Activated CD4-positive, alpha-beta T cell treated with anti-CD3 and anti-CD28 coated beads, Interleukin-2, Interleukin-4, amounts not matched to agents 100 ng/mL and 50 ng/mL, durations not matched to agents 16 hours and 8 hours (primary cell): ENCODE results near the gene CAMTA1.
"Not testable (repeated sequence)": the region's sequence is repeated elsewhere in the genome, so short reads cannot be mapped to it uniquely, and the experiment has no call there.

ENCODE experiments used
- DNase-seq: peaks from one replicate; pipeline ENCODE4 v3.0.0-alpha.2; 2020; ENCODE audit warnings: low spot score

CAMTA1 gene

DNA sequence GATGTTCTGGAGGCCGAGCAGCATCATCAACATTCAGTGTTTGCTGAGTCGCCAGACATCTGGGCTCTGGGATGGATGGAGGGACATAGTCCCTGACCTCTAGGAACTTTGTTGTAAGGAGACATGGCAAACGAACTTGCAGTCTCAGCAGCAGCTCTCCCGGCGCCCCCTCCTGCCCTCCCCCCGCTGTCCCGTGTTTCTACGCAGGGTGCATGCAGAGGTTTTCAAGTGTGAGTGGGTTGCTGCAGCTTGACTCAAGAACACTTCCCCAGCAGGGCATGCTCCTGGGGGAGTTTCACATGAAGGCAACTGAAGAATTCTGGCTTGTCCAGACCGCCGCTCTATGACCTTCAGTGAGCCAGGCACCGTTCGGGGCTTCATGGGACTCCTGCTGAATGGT is 121.9 kb downstream of the CAMTA1 start:
- no peak for DNase-seq

DNA sequence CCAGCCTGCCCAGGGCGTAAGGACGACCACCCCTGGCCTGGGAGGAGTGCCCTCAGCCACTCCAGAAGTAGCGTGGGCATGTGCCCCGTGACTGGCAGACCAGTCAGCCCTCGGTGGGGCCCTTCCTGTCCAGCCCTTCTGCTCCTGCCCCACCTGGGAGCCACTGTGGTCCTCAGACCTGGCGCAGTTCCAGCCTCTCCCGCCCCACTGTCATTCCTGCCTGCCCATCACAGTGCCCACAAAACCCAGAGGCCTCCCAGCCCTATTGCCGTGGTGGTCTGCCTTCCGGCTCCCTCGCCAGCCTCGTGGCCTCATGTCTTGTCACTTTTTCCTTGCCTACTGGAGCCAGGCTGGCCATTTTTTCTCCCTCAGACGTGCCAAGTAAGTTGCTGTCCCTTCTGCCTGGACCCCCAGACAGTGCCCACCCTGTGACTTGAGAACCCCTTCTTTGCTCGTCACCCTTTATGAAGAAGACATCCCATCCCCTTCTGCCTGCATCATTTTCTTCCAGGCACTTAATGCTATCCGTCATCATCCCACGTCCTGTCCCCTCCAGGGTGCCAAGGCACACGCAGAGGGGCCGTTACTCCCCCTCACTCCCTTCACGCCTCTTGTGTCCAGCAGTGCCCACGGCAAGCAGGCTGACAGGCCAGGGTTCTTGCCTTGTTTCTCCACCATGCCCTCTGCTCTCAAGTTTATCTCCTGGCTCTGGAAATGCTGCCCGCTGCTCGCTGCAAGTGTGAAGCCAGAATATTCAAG is 122.6 kb downstream of the CAMTA1 start:
- DNase-seq, result no peak

DNA sequence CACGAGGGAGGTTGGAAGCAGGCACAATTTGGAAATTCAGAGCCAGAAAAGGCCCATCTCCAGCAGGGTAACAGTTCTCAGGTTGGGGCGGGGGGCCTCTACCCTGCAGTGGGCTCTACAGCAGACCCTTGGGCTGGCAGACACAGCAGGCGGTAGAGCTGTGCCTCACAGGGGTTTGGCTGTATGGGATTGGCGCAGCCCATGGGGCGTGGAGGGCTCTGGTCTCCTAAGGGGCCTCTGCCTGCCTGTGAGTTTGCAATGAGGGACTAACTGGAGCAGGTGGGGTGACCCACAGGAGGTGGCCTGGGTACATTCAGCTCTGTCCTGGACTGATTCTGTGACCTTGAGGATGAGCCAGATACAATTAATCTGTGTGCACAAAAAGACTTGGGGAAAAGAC is 124.1 kb downstream of the CAMTA1 start:
- DNase-seq, result no peak

DNA sequence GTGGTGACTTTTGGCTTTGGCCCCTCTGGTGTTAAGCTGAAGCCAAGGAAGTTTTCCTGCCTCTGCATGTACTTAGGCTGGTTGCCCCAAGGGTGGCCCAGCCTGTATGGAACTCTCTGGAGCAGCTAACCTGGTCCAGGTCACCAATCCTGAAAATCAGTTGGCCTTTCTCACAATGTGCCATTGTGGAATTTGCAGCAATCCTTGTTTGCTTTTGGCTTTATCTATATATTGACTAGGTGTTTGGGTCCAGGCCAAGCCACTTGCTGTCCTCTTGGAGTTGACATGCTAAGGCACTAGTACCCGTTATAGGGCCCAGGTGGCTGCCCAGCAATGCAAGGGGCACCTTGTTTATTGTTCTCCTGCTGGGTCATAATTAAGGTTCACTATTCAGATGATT is 124.6 kb downstream of the CAMTA1 start:
- no peak for DNase-seq

DNA sequence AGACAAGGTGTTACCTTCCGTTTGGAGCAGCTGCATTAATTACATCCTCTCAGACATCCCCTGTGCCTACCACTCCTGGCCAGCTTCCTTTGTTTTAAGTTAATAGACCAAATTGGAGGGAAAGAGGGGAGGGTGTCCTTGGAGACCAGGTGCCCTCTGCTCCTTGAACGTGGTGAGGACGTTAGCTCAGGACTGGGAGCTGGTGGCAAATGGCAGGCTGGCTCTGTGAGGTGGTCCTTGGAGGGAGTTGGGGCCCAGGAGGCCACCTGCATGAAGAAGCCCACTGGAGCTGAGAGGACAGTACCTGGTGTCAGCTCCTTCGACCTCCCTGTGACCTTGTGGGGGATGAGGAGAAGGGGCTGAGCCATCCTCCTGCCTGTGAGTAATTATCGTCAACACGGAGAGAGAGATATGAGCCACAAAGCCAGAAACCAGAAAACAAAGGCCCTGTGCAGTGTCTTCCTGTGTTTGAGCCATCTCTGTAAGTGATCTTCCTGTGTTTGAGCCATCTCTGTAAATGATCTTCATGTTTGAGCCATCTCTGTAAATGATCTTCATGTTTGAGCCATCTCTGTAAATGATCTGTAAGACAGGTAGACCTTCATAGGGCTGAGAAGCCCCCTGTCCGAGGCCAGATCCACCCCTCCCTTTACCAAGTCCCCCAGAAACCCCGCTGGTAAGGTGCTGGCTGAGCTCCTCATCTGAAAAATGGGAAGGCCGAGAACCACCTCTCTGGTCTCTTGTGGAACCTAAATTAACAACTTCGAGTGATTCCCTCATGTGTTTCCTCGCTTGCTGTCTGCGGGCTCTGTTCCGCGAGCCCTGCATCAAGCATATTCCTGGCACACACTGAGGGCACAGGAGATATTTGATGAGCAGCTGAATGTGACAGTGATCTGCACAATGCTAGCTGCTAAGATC is 126.0 kb downstream of the CAMTA1 start:
- DNase-seq, result no peak

DNA sequence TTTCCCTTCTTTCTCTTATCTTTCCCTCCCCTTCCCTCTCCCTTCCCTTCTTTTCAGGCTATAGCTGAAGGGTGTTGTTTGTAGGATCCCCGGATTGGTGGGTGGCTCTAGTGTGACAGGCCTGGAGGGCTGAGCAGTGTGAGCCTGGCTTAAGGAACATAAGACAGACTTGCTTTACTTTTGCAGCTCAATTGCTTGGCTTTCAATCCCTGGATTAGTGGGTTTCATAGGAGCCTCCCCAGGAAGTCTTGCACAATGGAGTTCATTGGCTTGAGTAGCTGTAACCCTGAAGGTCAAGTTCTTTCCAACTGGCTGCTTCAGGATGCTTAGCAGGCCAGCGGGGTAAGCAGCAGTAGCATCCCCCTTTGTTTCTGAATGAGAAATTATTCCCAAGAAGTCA is 126.7 kb downstream of the CAMTA1 start:
- no peak for DNase-seq

DNA sequence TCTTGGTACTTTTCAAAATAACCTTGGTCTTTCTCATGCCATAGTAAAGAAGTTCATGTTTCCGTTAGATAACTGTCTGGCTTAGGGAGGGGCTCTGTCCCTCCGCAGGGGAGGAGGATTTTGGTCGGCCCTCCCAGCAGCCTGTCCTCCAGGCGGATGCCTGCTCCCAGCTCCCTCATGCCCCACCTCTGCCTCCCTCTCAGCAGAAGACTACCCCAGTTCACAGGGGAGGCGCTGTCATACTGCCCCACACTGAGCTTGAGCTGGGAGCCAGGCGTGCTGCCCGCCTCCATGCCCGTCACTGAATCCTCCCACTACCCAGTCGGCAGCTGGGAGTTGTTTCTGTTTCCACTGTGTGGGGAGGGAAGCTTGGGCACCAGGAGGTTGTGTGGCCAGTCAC is 127.3 kb downstream of the CAMTA1 start:
- DNase-seq, result no peak

DNA sequence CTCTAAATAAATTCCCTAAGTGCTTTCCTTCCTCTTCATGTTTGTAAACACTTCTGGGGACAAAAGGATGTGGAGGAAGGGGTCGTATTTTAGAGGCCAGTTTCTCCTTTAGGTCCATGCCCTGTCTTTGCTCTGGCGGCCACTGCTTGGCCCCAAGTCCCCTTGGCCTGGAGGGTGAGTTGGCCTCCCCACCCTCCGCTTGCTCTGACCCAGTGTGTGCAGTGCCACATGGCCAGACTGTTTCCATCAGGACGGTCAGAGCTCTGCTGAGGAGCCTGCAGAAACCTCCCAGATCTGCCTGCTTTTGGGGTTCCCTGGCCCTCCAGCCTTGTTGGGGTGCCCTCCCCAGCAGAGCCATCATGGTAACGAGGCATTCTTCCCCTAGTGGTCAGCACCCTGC is 127.8 kb downstream of the CAMTA1 start:
- no peak for DNase-seq

DNA sequence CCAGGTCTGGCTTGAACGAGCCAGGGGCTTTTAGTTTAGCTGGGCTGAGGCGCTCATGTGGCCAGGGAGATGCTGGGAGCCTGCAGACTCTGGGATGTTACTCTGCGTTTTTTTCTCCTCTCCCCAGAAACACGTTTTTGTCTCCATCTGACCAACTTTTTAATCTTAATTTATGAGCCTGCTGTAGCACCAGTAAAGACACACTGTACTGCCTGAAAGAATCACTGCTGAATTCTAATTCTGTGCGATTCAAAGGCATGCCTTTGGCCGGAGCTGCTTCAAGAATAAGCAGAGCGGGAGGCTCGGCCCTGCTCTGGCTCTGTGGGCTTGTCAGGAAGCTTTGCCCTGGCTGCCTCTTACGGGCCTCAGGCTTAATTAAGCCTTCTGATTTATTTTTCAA is 129.5 kb downstream of the CAMTA1 start:
- no peak for DNase-seq

DNA sequence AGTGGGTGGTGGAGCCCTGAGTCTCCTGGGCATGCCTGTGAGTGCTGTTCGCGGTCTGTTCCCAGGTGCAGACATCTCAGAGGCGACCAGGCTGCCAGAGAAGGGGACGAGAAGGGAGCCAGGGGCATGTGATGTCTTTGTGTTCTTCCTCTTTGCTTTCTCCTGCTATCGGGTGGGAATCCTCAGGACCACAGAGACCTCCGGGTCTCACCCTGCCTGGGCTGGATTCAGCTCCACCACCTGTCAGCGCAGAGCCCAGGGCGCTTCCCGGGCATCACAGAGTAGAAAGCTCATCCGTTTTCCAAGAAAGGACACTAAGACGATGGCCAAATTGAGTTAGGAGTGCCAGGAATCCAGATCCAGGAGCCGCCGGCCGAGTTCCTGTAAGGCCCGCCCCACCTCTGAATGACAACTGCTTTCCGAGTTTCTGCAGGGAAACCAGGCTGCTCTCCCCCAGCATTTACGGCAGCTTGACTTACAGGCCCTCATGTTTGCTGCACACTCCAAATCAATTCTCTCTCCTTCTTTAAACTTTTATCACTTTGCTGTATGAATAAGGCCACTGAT is 130.8 kb downstream of the CAMTA1 start:
- DNase-seq, result no peak

DNA sequence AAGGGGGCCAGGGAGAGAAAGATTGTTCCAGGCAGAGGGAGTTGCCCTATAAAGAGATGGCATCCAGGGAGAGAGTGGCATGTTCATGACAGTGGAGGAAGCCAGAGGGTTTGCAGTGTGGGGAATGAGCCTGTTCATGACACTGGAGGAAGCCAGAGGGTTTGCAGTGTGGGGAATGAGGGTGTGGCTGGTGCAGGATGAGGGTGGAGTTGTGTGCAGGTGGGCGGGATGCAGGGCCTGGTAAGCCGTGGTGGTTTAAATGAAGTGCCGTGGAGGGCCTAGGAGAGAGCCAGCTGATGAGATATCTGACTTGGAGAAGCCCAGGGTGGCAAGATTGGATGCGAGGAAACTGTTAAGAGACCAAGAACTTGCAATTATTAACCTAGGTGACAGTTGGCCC is 131.8 kb downstream of the CAMTA1 start:
- no peak for DNase-seq

DNA sequence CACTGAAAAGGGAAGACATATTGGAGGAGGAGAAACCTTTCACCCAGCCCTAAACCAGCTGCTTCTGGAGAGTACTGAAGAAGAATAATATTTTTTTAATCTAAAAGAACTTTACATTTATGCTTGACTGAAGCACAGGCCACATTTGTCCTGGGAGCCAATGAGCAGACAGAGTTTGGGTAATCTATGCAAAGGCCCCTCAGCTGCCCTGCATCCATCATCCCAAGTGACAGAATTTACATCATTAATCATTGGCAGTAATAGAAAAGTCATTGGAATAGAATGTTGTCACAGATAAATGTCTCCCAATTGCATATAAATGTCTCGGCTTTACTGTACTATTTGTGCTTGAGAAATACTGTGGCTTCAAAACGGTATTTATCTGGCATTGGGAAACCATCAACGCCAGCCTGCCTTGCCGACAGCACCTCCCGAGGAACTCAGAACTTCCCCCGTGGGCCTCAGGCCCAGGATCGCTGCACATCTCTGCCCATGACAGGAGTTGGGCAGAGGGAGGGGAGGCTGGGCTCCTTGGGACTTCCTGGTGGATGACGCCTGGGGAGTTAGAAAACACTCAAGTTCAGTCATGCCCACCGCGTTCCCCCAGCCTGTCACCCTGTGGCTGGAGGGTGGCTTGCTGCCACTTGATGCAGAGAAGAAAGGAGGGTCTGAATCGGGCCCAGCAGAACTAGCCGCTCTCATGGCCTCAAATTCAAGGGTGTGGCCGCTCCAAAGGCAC is 133.1 kb downstream of the CAMTA1 start:
- DNase-seq, result no peak

DNA sequence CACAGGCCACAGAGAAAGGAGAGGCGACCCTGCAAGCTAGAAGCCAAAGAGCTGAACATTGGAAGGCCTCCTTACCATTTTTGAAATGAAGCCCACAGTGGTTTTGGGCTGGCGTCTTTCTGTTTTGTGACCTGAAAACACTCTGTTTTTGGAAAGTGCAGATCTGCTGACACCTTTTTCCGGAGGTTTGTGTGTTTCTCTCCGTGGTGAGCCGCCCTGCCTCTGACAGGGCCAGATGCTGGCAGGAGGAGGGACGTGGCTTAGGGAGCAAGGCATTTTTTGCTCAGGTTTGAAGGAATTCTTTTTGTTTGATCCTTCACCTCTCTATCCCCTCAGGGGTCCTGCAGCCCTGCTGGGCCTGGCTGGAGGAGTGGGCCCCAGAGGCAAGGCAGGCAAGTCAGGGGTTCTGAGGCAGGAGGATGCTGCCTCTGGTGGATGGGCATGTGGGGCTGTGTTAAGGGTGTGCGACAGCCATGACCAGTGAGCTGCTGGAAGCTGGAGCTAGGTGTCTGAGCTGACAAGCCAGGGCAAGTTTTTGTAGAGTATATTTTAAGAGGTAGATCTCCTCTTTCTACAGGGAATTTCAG is 133.8 kb downstream of the CAMTA1 start:
- no peak for DNase-seq

DNA sequence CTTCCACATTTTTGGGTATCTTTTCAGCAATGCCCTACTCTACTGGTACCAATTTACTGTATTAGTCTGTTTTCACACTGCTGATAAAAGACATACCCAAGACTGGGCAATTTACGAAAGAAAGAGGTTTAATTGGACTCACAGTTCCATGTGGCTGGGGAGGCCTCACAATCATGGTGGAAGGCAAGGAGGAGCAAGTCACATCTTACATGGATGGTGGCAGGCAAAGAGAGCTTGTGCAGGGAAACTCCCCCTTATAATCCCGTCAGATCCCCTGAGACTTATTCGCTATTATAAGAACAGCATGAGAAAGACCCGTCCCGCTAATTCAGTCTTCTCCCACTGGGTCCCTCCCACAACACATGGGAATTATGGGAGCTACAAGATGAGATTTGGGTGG is 136.3 kb downstream of the CAMTA1 start:
- DNase-seq, result not testable (repeated sequence)

DNA sequence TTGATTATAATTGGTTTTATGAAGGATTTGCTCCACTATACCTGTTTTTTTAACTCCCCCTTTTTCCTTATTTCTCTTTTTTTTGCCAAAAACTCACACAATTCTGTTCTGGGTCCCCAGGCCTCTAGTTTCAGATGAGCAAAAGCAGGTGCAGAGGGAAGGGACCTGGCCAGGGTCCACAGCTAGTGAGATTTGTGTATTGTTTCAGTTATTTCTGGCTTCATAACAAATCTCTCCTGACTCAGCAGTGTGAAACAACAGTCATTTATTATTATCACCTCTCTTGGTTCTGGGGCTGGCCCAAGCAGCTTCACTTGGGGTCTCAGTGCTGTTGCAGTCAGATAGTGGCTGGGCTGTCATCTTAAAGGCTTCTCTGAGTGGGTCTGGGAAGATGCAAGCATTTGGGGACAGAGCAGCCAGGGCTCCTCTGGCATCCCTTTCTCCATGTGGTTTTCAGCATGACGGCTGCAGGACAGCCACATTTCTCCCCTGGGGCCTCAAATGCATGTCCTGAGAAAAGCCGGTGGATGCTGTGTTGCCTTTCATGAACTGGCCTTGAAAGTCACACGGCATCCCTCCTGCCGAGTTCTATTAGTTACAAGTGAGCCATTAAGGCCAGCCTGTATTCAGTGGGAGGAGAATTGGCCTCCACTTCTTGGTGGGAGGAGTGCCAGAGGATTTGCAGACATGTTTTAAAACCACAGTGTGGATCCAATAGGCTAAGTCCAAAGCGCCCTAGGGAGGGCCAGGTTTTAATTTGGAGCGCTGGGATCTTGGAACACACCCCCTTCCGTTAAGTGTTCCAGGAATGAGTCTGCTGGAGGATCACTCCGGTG is 137.1 kb downstream of the CAMTA1 start:
- DNase-seq, result no peak

DNA sequence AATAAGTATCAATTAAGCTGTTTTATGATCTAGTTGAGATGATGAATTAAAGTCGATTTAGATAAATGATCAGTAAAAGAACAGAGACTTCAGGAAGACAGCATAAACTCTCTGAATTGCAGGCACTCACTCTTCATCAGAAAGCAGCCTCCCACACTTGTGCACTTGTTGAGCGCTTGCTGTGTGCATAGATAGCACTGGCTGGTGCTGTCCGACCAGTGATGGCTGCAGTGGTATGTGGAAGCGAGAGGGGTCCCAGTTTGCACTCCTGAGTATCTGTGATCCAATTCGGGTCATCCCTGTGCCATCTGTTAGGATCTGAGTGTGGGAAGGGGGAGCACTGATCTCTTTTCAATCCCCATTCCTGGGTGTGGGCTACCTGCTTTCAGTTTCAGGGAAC is 137.8 kb downstream of the CAMTA1 start:
- no peak for DNase-seq

DNA sequence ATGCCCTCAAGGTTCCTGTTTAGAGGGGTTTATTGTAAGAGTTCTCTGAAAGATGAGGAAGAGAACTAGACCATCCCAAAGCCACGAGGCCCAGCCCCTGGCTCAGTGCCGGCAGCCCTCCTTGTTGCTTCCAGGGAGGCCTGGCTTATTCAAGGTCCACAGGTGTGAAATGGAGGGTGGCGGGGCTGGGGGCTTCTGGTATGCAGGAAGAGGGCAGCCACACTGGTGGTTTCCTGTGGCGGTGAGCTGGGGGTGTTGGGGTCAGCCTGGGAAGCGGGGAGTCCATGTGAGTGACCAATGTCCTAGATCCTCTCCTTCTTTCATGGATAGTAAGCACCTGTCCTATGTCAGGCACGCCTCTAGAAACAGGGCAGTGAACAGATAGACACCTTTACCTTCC is 138.2 kb downstream of the CAMTA1 start:
- no peak for DNase-seq

DNA sequence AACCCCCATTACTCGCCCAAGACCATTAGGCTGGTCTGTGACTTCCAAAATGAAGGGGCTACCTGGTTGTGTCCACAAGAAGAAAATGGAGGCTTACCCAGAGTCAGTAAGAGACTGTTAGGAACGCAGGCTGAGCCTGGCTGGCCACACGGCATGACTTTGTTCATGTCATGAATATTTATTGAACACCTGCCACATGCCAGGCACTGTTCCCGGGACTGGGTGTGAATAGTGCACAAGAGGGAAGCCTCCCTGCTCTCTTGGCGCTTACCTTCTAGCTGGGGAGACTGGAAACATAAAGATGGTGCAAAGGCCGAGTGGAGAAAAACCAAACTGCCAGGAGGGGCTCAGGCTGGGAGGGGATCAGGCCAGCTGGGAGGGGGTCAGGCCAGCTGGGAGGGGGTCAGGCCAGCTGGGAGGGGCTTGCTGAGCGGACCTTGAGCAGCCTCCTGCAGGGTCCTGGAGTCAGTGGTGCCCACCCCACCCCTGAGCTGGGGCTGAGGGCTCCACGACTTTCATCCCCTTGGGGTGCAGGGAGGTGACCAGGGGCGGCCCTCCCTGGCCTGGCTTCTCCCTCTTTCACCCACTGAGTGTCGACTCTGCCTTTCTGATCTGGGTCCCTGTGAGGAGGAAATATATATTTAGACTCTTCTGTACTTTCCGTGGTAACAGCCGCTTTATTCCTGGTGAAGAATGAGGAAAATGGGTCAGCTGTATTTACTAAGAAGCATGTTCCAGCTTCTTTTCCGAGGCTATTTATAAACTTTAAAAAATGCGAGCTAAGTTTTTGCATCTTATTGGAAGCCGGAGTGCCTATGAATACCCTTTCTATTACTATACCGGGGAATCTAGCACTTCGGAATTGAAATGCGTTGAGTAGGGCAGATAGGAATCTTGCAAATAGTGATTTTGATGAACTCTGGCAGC is 139.0 kb downstream of the CAMTA1 start:
- no peak for DNase-seq

DNA sequence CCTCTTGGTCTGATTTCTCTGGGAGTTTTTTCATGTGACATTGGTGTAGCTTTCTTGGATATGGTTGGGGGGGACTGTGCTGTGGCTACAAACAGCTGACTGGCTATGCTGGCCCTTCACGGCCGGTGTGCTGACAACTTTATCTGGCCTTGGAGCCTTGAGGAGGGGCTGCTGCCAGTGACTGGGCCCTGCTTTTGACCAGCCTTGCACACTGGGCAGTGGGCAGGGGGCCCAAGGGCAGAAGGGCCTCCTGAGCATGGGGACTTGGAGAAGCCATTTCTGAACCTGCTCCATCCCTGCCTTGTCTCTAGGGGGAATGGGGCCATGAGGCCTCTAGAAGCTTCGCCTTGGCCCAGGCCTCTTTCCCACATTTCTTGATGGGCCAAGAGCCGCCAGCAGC is 139.6 kb downstream of the CAMTA1 start:
- no peak for DNase-seq

DNA sequence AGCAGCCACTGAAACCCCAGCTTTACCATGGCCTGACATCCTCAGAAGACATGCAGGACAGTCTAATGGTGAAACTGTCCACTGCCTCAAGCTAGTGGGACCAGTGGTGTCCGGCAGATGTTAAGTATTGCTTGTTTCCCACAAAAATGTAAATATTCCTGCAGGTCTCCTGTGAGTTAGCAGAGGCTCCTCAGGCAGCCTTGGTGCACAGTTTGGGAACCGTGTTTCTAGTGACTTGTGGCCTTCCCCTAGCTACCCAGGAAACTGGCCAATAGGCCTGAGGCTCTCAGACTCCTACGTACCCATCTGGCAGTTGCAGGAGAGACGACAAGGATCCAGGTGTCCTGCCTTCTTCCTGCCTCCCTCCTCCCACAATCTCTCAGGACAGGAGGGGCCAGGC is 142.4 kb downstream of the CAMTA1 start:
- DNase-seq, result no peak
